Erythroblast (primary cell): ENCODE results near the gene SH3YL1.

Experiments used
- GATA1 ChIP-seq: IDR thresholded peaks from 2 replicates; pipeline ENCODE4 v1.6.1; 2011; ENCODE audit warnings: low read depth, mild to moderate bottlenecking, control low read depth, low read length, moderate library complexity
- POLR2A ChIP-seq: IDR thresholded peaks from 2 replicates; pipeline ENCODE4 v1.6.1; 2011; ENCODE audit warnings: mild to moderate bottlenecking, low read length

DNA sequence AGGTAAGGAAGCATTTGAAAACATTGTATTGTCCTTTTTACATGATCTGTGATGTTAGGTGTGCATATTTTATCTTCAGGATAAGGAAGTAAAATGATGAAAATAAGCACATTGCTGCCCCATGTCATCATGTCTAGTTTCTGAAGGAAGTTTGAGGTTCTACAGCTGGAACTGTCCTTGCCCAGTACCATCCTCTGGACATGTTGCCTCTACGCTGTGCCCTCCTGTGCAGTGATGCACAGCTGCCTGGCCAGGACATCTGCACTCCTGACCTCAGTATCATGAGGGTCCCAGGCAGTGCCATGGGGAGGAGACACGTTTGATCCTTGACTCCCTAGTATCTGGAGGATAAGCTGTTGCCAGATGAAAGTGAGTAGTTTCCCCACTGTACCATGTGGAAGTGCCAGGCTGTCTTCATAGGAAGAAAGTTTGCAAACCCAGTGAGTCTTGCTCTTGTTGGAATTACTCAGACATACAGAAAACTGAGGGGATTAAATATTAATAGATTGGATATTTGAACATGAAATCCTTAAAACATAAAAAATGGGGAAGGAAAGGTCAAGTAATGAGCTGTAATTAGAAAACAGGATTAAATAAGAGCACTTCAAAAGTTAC, 14.6 kb upstream of the SH3YL1 start:
- TF ChIP-seq POLR2A (no peak), GATA1 (no peak)
